ENCODE measurements around the gene FAM83E. TPM values are rescaled to one million over a fixed set of nuclear protein-coding genes. Genes with fewer than 3 reads are reported as not detected.

The FAM83E gene
- total RNA-seq, 1 experiment from 2014 or later: 8.8 TPM

DNA sequence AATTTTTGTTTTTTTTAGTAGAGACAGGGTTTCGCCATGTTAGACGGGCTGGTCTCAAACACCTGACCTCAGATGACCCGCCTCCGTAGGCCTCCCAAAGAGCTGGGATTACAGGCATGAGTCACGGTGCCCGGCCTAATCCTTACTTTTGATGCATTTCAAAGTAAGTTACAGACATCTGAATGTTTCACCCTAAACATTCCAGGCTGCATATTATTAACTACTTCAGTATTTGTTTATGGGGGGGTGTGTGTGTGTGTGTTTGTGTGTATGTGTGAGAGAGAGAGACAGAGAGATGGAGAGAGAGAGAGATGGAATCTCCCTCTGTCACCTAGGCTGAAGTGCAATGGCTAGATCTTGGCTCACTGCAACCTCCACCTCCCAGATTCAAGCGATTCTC lies 49.8 kb downstream of the FAM83E start:
- ChIA-PET CTCF (interaction anchor here (0.8 to 4.4 kb wide), 3 partner anchors 19 to 76 kb away, joined by 4 to 25 read pairs (median 5); no protein-coding TSS in a partner anchor), POLR2A (interaction anchor here (0.6 kb wide), 1 partner anchor 734 kb away, joined by 3 read pairs; no protein-coding TSS in a partner anchor)
- Mint-ChIP-seq H3K27ac (no peak overlapping the region), H3K9me3 (no peaks in the 10 kb centered on the region), H3K36me3 (no peaks in the 10 kb centered on the region), H3K4me3 (no peak overlapping the region), H3K4me1 (peaks cover 9% of the 10 kb centered on the region; the same call in 1 of the 2 replicates), H3K27me3 (ENCODE audit: low read depth) (peaks cover 6% of the 10 kb centered on the region; the same call in 1 of the 2 replicates)
- ATAC-seq: no peak
- TF ChIP-seq E2F4 (CRISPR knock-in tag; IDR thresholded peaks at IDR 0.05; ENCODE audit: borderline replicate concordance, low read depth): no peak
- TF ChIP-seq HMGA2 (CRISPR knock-in tag; IDR thresholded peaks at IDR 0.05): no peak
- TF ChIP-seq SOX15 (CRISPR knock-in tag; IDR thresholded peaks at IDR 0.05): no peak
- TF ChIP-seq USF2 (CRISPR knock-in tag; IDR thresholded peaks at IDR 0.05): no peak
- TF ChIP-seq IRF2 (CRISPR knock-in tag; IDR thresholded peaks at IDR 0.05; ENCODE audit: borderline replicate concordance, low read depth): no peak
- no peak for TF ChIP-seq ATF6 (CRISPR knock-in tag; IDR thresholded peaks at IDR 0.05)
- no peak for TF ChIP-seq ZNF138 (CRISPR knock-in tag; conservative IDR thresholded peaks at IDR 0.05)
- TF ChIP-seq ZNF671 (CRISPR knock-in tag; IDR thresholded peaks at IDR 0.05): no peak
- TF ChIP-seq ATF3 (CRISPR knock-in tag; conservative IDR thresholded peaks at IDR 0.05): no peak
- TF ChIP-seq, protein P1, sequence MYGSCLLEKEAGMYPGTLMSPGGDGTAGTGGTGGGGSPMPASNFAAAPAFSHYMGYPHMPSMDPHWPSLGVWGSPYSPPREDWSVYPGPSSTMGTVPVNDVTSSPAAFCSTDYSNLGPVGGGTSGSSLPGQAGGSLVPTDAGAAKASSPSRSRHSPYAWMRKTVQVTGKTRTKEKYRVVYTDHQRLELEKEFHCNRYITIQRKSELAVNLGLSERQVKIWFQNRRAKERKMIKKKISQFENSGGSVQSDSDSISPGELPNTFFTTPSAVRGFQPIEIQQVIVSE (CRISPR knock-in tag; IDR thresholded peaks at IDR 0.05; ENCODE audit: borderline replicate concordance): no peak
- no peak for DNase-seq (ENCODE audit: low spot score)

Other genes with a start within 250 kb of the FAM83E start
- 207 to 226 TPM (median 223 TPM) in 3 replicates for gene KDELR1, start 223.5 kb downstream of the FAM83E start, total RNA-seq (2021)
- 23.0 to 27.8 TPM (median 25.3 TPM) in 3 replicates for gene GRIN2D, start 221.4 kb downstream of the FAM83E start, total RNA-seq (2021)
- 59.8 to 67.2 TPM (median 61.6 TPM) in 3 replicates for gene GRWD1, start 169.1 kb downstream of the FAM83E start, total RNA-seq (2021)
- gene KCNJ14, start 159.5 kb downstream of the FAM83E start, total RNA-seq (2021): 1.1 to 1.4 TPM (median 1.1 TPM) in 3 replicates
- 70.4 to 72.6 TPM (median 71.9 TPM) in 3 replicates for gene CYTH2, start 145.7 kb downstream of the FAM83E start, total RNA-seq (2021)
- gene LMTK3, start 103.2 kb downstream of the FAM83E start, total RNA-seq (2021): 15.9 to 19.4 TPM (median 19.1 TPM) in 3 replicates
- gene SULT2B1, start 62.9 kb downstream of the FAM83E start, total RNA-seq (2021): 0.96 to 2.1 TPM (median 1.3 TPM) in 3 replicates
- not detected in 3 replicates for gene SPACA4, start 8.3 kb downstream of the FAM83E start, total RNA-seq (2021)
- 1,712 to 1,987 TPM (median 1,909 TPM) in 3 replicates for gene RPL18, start 4.1 kb upstream of the FAM83E start, total RNA-seq (2021)
- 46.7 to 64.6 TPM (median 48.4 TPM) in 3 replicates for gene SPHK2, start 4.4 kb upstream of the FAM83E start, total RNA-seq (2021)
- gene DBP, start 22.3 kb upstream of the FAM83E start, total RNA-seq (2021): 10.5 to 12.0 TPM (median 11.4 TPM) in 3 replicates
- gene CA11, start 31.1 kb upstream of the FAM83E start, total RNA-seq (2021): 41.4 to 53.7 TPM (median 47.5 TPM) in 3 replicates
- gene NTN5, start 57.9 kb upstream of the FAM83E start, total RNA-seq (2021): 0.28 to 0.39 TPM (median 0.37 TPM) in 3 replicates
- gene FUT2, start 80.9 kb upstream of the FAM83E start, total RNA-seq (2021): 5.9 to 6.8 TPM (median 6.5 TPM) in 3 replicates
- 1.4 to 2.2 TPM (median 1.6 TPM) in 3 replicates for gene MAMSTR, start 104.6 kb upstream of the FAM83E start, total RNA-seq (2021)
- gene RASIP1, start 125.5 kb upstream of the FAM83E start, total RNA-seq (2021): 4.4 to 5.4 TPM (median 5.2 TPM) in 3 replicates
- 1.3 to 2.2 TPM (median 1.3 TPM) in 3 replicates for gene IZUMO1, start 131.8 kb upstream of the FAM83E start, total RNA-seq (2021)
- 9.9 to 11.5 TPM (median 10.1 TPM) in 3 replicates for gene FUT1, start 137.6 kb upstream of the FAM83E start, total RNA-seq (2021)
- gene FGF21, start 140.4 kb upstream of the FAM83E start, total RNA-seq (2021): 0.21 to 0.44 TPM (median 0.26 TPM) in 3 replicates
- gene BCAT2, start 196.0 kb upstream of the FAM83E start, total RNA-seq (2021): 38.7 to 48.5 TPM (median 47.7 TPM) in 3 replicates
- 11.4 to 18.2 TPM (median 17.0 TPM) in 3 replicates for gene HSD17B14, start 221.4 kb upstream of the FAM83E start, total RNA-seq (2021)